HG03342 (cell line): ENCODE measurements around the gene TMEM121.
"Not testable (repeated sequence)": the region's sequence is repeated elsewhere in the genome, so short reads cannot be mapped to it uniquely, and the experiment has no call there.

Source experiments
- ATAC-seq: cut with Tn5 transposase; IDR thresholded peaks from one replicate; pipeline ENCODE4 v1.9.1; 2021; ENCODE audit warnings: mild to moderate bottlenecking, moderate library complexity; ENCODE audit not compliant: unreplicated experiment

The TMEM121 gene

GRCh38 chr14:105541218-105541875 lies 15.0 kb downstream of the TMEM121 start:
- no peak for ATAC-seq

- not testable (repeated sequence) for ATAC-seq
Measured at GRCh38 chr14:105545676-105546075, 19.3 kb downstream of the TMEM121 start.

- not testable (repeated sequence) for ATAC-seq
Measured at GRCh38 chr14:105546410-105546809, 20.0 kb downstream of the TMEM121 start.

- ATAC-seq, result not testable (repeated sequence)
Measured at GRCh38 chr14:105547072-105547471, 20.7 kb downstream of the TMEM121 start.

GRCh38 chr14:105547741-105548169 lies 21.4 kb downstream of the TMEM121 start:
- no peak for ATAC-seq

- no peak for ATAC-seq
Measured at GRCh38 chr14:105549481-105549880, 23.1 kb downstream of the TMEM121 start.

- ATAC-seq, result no peak
Measured at GRCh38 chr14:105554022-105554421, 27.6 kb downstream of the TMEM121 start.

- ATAC-seq, result no peak
Measured at GRCh38 chr14:105554523-105554922, 28.1 kb downstream of the TMEM121 start.

GRCh38 chr14:105557671-105558070 lies 31.3 kb downstream of the TMEM121 start:
- not testable (repeated sequence) for ATAC-seq

- ATAC-seq, result peak; percentile 40
Measured at GRCh38 chr14:105558449-105559154, 32.2 kb downstream of the TMEM121 start.

- ATAC-seq, result peak; percentile 39
Measured at GRCh38 chr14:105559384-105560047, 33.1 kb downstream of the TMEM121 start.

GRCh38 chr14:105560048-105560669 lies 33.8 kb downstream of the TMEM121 start:
- peak; percentile 62 for ATAC-seq

- ATAC-seq, result not testable (repeated sequence)
Measured at GRCh38 chr14:105561345-105561744, 35.0 kb downstream of the TMEM121 start.

- no peak for ATAC-seq
Measured at GRCh38 chr14:105562713-105563346, 36.4 kb downstream of the TMEM121 start.

- ATAC-seq, result no peak
Measured at GRCh38 chr14:105563347-105563737, 37.0 kb downstream of the TMEM121 start.

GRCh38 chr14:105564536-105564935 lies 38.2 kb downstream of the TMEM121 start:
- ATAC-seq, result not testable (repeated sequence)

GRCh38 chr14:105565185-105565919 lies 39.0 kb downstream of the TMEM121 start:
- ATAC-seq, result peak; percentile 3

- peak; percentile 51 for ATAC-seq
Measured at GRCh38 chr14:105566248-105567163, 40.1 kb downstream of the TMEM121 start.
